GM12892 (cell line): Measurements from ENCODE around the gene TCIRG1.
A peak's percentile ranks its signal among the peaks of the same experiment; 100 is the strongest.

Experiments
- DNase-seq: peaks from one replicate; pipeline ENCODE4 v3.0.0; 2011; ENCODE audit not compliant: insufficient read length
- FAIRE-seq: peaks from 2 replicates; lab custom pipeline; 2011; peaks lifted over from hg19 to GRCh38; lab: Jason Lieb, UNC
- POLR2A ChIP-seq: IDR thresholded peaks from 2 replicates; pipeline ENCODE4 v1.6.1; 2011; ENCODE audit warnings: low read depth, low read length, control low read depth
- POLR2AphosphoS5 ChIP-seq: IDR thresholded peaks from 2 replicates; pipeline ENCODE4 v1.6.1; 2011; ENCODE audit warnings: low read depth, low read length, control low read depth
- TAF1 ChIP-seq: IDR thresholded peaks from 2 replicates; pipeline ENCODE4 v1.6.1; 2011; ENCODE audit warnings: low read depth, mild to moderate bottlenecking, control low read depth, low read length, borderline replicate concordance

Gene TCIRG1

GRCh38 chr11:68027667-68028066 is 11.2 kb upstream of the TCIRG1 start:
- DNase-seq (no peak), FAIRE-seq (no peak)
- no peak for TF ChIP-seq POLR2A
- TF ChIP-seq TAF1 = no peak
- no peak for TF ChIP-seq POLR2AphosphoS5

- peak; percentile 61 for FAIRE-seq
- no peak for TF ChIP-seq POLR2A
- no peak for TF ChIP-seq TAF1
- TF ChIP-seq POLR2AphosphoS5 = no peak
- no peak for DNase-seq
These were observed 9.9 kb upstream of the TCIRG1 start for GRCh38 chr11:68028802-68029545.

GRCh38 chr11:68030318-68031143 is 8.3 kb upstream of the TCIRG1 start, which contains the start of gene NDUFS8:
NDUFS8 (plus strand) TSS chr11:68030681; CDS start chr11:68032152, 1,471 bp downstream.
- DNase-seq = peak; percentile 99
- 0 out of 2 replicates have a peak, but pooled peaks have one; percentile 11 for TF ChIP-seq TAF1
- peak; percentile 83; the same call in 1 of the 2 replicates for TF ChIP-seq POLR2A
- TF ChIP-seq POLR2AphosphoS5 = peak; percentile 86
- peak; percentile 100 for FAIRE-seq

GRCh38 chr11:68031144-68031464 is 7.7 kb upstream of the TCIRG1 start:
- no peak for DNase-seq
- no peak for TF ChIP-seq TAF1
- FAIRE-seq = no peak

- TF ChIP-seq TAF1 = no peak
- TF ChIP-seq POLR2A = no peak
- TF ChIP-seq POLR2AphosphoS5 = no peak
These were observed 6.8 kb upstream of the TCIRG1 start for GRCh38 chr11:68032003-68032402.

GRCh38 chr11:68032997-68033707 is 5.7 kb upstream of the TCIRG1 start:
- FAIRE-seq = no peak
- DNase-seq = no peak
- TF ChIP-seq TAF1 (no peak), POLR2AphosphoS5 (no peak), POLR2A (no peak)

More at GRCh38 chr11:68032003-68032402, 6.8 kb upstream of the TCIRG1 start:
- FAIRE-seq = no peak
- DNase-seq = no peak

GRCh38 chr11:68033708-68034045 is 5.1 kb upstream of the TCIRG1 start:
- DNase-seq = no peak
- no peak for FAIRE-seq
- TF ChIP-seq POLR2A (no peak), POLR2AphosphoS5 (no peak), TAF1 (no peak)

GRCh38 chr11:68035266-68035876 is 3.5 kb upstream of the TCIRG1 start:
- TF ChIP-seq TAF1 = no peak
- TF ChIP-seq POLR2A = no peak
- no peak for TF ChIP-seq POLR2AphosphoS5
- no peak for FAIRE-seq
- DNase-seq = no peak

- DNase-seq = no peak
- FAIRE-seq = no peak
- TF ChIP-seq TAF1 (no peak), POLR2AphosphoS5 (no peak), POLR2A (no peak)
These were observed 2.6 kb upstream of the TCIRG1 start for GRCh38 chr11:68036141-68036716.

- DNase-seq (no peak), FAIRE-seq (no peak)
- TF ChIP-seq TAF1 (no peak), POLR2A (no peak), POLR2AphosphoS5 (no peak; the same call in 1 of the 2 replicates)
These were observed 2.0 kb upstream of the TCIRG1 start for GRCh38 chr11:68036717-68037239.
